K562 (cell line): ENCODE data around the gene FITM2. TPM values are rescaled to one million over a fixed set of nuclear protein-coding genes. Genes with fewer than 3 reads are reported as not detected.
A peak's percentile ranks its signal among the peaks of the same experiment; 100 is the strongest.

ENCODE experiments used
- CREB1 ChIP-seq, 2 experiments: sonication (generic) in 1 of 2; formaldehyde crosslinking in 1 of 2; IDR thresholded peaks; 2 replicates each; pipeline versions ENCODE4 v1.6.1 to v1.8.0; 2012 to 2022; ENCODE audit warnings: inconsistent platforms in 1 of 2, mild to moderate bottlenecking in 1 of 2, missing genetic modification reagents in 1 of 2, moderate library complexity in 1 of 2
- ETV5 ChIP-seq: sonication (generic); formaldehyde crosslinking; IDR thresholded peaks from 2 replicates; pipeline ENCODE4 v1.4.0; 2020; ENCODE audit warnings: low read depth, mild to moderate bottlenecking, missing genetic modification reagents
- HMG20B ChIP-seq: fragments of 250-450 bp; sonication (Bioruptor Pico); IDR thresholded peaks from 2 replicates; pipeline ENCODE4 v1.5.0; 2021; ENCODE audit warnings: mild to moderate bottlenecking
- MAFG ChIP-seq: fragments of 450-650 bp; conservative IDR thresholded peaks from 2 replicates; pipeline ENCODE4 v1.6.1; 2016; ENCODE audit warnings: missing genetic modification characterization, missing compliant biosample characterization
- PML ChIP-seq: IDR thresholded peaks from 2 replicates; pipeline ENCODE4 v1.6.1; 2012; ENCODE audit warnings: low read length, inconsistent platforms
- STAG1 ChIP-seq: sonication (generic); formaldehyde crosslinking; IDR thresholded peaks from 2 replicates; pipeline ENCODE4 v1.5.0; 2020; ENCODE audit warnings: missing genetic modification reagents, borderline replicate concordance
- ZNF695 ChIP-seq: fragments of 450-650 bp; formaldehyde crosslinking; IDR thresholded peaks from 2 replicates; pipeline ENCODE4 v1.4.0; 2020; ENCODE audit warnings: mild to moderate bottlenecking, moderate library complexity
- ZNF76 ChIP-seq: fragments of 250-450 bp; sonication (Bioruptor Pico); IDR thresholded peaks from 2 replicates; pipeline ENCODE4 v1.4.0; 2020; ENCODE audit warnings: mild to moderate bottlenecking, moderate library complexity, borderline replicate concordance
- polyA plus RNA-seq, 8 experiments: library from polyadenylated mRNA; depleted of rRNA in 4 of 8; stranded (reverse) in 5 of 8; unstranded in 3 of 8; fragments of >200 nt; fragmentation: Nextera tagmentation in 2 of 8; fragmentation: Illumina TruSeq in 1 of 8; extraction: Ambion mirVana in 2 of 8; extraction: Trizol in 1 of 8; gene quantifications; 2 replicates each; pipeline versions ENCODE4 v1.2.1 to v1.2.3, GENCODE V29; 2011 to 2014; ENCODE audit warnings: inconsistent platforms in 1 of 8, missing spikeins in 1 of 8
- total RNA-seq, 7 experiments: library from RNA; depleted of rRNA in 6 of 7; stranded (reverse); fragments of >200 nt in 6 of 7; fragmentation: Illumina TruSeq in 2 of 7; extraction: Trizol in 2 of 7; gene quantifications; 2 replicates each; pipeline versions ENCODE4 v1.2.1 to v1.2.3, GENCODE V29; 2011 to 2021; ENCODE audit warnings: low replicate concordance in 1 of 7
- TF ChIP-seq, protein P1 (sequence below): fragments of 450-650 bp; IDR thresholded peaks from 2 replicates; pipeline ENCODE4 v1.6.1; 2016; ENCODE audit warnings: low read depth
- TF ChIP-seq, protein P2 (sequence below): fragments of 450-650 bp; formaldehyde crosslinking; IDR thresholded peaks from 2 replicates; pipeline ENCODE4 v1.4.0; 2022; ENCODE audit warnings: missing genetic modification characterization
- TF ChIP-seq, protein P3 (sequence below): fragments of 250-450 bp; sonication (Bioruptor Pico); IDR thresholded peaks from 2 replicates; pipeline ENCODE4 v1.8.0; 2021; ENCODE audit warnings: mild to moderate bottlenecking, moderate library complexity

FITM2 gene
- total and polyA plus RNA-seq, 9 of the 15 experiments (the other 6 are each of a cell fraction or from before 2014, with no cell fraction given): 0.64 to 2.8 (median 1.8) TPM

DNA sequence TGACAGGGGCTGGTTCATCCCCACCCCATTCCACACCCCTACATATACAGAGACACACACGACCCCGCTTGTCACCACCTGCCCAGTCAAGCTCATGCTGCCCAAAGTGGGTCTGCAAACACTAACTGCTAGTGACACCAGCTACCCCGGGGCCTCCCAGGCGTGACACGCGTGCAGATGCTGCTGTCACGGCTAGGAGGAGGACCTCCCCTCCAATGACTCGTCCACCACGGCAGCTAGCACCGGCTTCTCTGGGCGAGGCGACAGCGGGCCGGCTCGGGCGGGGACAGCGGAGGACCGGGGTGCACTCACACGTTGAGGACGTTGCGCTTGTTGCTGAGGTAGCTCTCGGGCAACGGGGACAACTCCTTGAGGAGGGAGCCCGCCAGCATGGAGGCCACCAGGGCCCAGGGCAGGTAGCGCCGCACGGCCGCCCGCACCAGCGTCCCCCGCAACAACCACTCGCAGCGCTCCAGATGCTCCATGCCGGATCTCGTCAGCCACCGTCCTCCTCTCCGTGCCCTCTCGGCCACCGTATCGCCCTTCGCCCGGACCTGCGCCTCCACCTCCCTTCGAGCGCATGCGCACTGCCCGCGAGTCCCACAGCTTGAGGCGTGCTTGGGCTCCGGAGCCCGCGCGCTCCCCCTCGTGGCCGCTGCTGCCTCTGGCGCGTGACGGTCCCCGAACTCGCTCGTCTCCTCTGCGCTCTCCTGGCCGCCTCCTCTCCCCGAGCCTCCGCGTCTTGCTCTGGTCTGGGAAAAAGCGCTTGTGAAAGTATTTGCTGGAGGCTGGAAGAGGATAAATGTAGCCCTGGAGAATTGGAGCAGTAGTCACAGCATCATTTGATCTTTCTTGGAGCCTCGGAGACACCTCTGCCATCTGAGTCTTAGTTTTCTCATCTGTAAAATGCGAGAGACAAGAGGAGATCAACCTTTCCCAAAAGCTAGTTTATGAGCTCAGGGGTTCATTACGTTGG lies at the start of gene FITM2 (continued):
- TF ChIP-seq, protein P1, sequence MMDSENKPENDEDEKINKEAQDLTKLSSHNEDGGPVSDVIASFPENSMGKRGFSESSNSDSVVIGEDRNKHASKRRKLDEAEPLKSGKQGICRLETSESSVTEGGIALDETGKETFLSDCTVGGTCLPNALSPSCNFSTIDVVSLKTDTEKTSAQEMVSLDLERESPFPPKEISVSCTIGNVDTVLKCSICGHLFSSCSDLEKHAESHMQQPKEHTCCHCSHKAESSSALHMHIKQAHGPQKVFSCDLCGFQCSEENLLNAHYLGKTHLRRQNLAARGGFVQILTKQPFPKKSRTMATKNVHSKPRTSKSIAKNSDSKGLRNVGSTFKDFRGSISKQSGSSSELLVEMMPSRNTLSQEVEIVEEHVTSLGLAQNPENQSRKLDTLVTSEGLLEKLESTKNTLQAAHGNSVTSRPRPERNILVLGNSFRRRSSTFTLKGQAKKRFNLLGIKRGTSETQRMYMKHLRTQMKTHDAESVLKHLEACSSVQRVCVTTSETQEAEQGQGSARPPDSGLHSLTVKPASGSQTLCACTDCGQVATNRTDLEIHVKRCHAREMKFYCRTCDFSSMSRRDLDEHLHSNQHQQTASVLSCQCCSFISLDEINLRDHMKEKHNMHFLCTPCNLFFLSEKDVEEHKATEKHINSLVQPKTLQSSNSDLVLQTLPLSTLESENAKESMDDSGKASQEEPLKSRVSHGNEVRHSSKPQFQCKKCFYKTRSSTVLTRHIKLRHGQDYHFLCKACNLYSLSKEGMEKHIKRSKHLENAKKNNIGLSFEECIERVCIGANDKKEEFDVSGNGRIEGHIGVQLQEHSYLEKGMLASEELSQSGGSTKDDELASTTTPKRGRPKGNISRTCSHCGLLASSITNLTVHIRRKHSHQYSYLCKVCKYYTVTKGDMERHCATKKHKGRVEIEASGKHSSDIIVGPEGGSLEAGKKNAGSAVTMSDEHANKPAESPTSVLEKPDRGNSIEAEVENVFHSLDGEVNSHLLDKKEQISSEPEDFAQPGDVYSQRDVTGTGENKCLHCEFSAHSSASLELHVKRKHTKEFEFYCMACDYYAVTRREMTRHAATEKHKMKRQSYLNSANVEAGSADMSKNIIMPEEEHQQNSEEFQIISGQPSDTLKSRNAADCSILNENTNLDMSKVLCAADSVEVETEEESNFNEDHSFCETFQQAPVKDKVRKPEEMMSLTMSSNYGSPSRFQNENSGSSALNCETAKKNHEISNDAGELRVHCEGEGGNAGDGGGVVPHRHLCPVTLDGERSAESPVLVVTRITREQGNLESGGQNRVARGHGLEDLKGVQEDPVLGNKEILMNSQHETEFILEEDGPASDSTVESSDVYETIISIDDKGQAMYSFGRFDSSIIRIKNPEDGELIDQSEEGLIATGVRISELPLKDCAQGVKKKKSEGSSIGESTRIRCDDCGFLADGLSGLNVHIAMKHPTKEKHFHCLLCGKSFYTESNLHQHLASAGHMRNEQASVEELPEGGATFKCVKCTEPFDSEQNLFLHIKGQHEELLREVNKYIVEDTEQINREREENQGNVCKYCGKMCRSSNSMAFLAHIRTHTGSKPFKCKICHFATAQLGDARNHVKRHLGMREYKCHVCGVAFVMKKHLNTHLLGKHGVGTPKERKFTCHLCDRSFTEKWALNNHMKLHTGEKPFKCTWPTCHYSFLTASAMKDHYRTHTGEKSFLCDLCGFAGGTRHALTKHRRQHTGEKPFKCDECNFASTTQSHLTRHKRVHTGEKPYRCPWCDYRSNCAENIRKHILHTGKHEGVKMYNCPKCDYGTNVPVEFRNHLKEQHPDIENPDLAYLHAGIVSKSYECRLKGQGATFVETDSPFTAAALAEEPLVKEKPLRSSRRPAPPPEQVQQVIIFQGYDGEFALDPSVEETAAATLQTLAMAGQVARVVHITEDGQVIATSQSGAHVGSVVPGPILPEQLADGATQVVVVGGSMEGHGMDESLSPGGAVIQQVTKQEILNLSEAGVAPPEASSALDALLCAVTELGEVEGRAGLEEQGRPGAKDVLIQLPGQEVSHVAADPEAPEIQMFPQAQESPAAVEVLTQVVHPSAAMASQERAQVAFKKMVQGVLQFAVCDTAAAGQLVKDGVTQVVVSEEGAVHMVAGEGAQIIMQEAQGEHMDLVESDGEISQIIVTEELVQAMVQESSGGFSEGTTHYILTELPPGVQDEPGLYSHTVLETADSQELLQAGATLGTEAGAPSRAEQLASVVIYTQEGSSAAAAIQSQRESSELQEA: peak; percentile 98
- peak; percentile 69 for TF ChIP-seq ETV5 (CRISPR knock-in tag)
- TF ChIP-seq ZNF695 (CRISPR knock-in tag): no peak
- TF ChIP-seq STAG1 (CRISPR knock-in tag): peak; percentile 31; the same call in 1 of the 2 replicates
- TF ChIP-seq, protein P2, sequence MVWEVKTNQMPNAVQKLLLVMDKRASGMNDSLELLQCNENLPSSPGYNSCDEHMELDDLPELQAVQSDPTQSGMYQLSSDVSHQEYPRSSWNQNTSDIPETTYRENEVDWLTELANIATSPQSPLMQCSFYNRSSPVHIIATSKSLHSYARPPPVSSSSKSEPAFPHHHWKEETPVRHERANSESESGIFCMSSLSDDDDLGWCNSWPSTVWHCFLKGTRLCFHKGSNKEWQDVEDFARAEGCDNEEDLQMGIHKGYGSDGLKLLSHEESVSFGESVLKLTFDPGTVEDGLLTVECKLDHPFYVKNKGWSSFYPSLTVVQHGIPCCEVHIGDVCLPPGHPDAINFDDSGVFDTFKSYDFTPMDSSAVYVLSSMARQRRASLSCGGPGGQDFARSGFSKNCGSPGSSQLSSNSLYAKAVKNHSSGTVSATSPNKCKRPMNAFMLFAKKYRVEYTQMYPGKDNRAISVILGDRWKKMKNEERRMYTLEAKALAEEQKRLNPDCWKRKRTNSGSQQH (CRISPR knock-in tag): no peak
- no peak for TF ChIP-seq HMG20B (CRISPR knock-in tag)
- no peak for TF ChIP-seq MAFG (tag)
- TF ChIP-seq ZNF76: no peak
- TF ChIP-seq, protein P3, sequence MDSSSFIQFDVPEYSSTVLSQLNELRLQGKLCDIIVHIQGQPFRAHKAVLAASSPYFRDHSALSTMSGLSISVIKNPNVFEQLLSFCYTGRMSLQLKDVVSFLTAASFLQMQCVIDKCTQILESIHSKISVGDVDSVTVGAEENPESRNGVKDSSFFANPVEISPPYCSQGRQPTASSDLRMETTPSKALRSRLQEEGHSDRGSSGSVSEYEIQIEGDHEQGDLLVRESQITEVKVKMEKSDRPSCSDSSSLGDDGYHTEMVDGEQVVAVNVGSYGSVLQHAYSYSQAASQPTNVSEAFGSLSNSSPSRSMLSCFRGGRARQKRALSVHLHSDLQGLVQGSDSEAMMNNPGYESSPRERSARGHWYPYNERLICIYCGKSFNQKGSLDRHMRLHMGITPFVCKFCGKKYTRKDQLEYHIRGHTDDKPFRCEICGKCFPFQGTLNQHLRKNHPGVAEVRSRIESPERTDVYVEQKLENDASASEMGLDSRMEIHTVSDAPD (CRISPR knock-in tag): no peak
- TF ChIP-seq CREB1 (IDR thresholded peaks at IDR 0.05): no peak; the same call in 1 of the 2 replicates
- peak; percentile 81 for TF ChIP-seq CREB1 (CRISPR knock-in tag; IDR thresholded peaks at IDR 0.05)
- no peak for TF ChIP-seq PML
